ENCODE data around the gene TFCP2L1. TPM values are rescaled to one million over a fixed set of nuclear protein-coding genes. Genes with fewer than 3 reads are reported as not detected.

TFCP2L1 gene
- total and polyA plus RNA-seq, 2 donors (not counting 3 experiments of a cell fraction or from before 2014, with no cell fraction given): not detected

DNA sequence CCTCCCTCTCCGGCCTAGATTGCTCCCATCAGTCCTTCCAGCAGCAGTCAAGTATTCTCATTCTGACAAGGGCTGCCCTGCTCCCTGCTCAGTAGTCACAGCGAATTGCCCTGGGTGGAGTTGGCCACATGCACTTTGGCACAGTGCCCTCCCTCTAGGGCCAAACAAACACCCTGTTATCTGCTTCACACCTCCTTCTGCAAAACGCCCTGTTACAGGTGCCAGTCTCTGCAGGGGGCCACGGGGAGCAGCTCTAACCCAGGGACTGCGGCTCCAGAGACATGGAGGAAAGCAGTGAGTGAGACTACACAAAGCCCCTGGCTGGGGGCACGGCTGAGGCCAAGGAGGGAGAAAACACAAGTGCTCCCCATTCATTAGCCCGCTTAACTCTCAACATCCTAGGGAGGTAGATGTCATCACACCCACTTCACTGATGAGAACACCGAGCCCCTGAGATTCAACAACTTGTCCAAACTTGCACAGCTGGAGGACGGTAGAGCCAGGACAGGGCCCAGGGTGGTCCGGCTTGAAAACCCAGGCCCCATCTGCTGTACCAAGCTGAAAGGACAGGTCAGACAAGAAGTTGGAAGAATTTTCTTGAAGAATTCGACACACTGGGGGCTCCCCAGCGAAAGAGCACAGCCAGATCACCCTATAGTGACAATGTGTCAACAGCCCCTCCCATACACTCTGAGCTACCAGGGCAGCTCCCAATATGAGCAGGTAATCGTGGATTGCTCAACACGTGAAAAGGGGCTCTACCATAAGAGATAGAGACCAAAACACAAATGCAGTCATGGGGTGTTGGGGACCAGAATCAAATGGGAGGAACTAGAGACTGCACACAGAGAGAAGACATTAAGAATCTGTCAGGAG is 8.7 kb upstream of the TFCP2L1 start:
- no peaks in the 10 kb centered on the region for H3K36me3 ChIP-seq (ENCODE audit: control insufficient read depth in 2 of 2, extremely low read depth in 1 of 2, insufficient read depth in 2 of 2, low read length in 2 of 2)
- H3K9me3 ChIP-seq (replicated peaks; ENCODE audit: control insufficient read depth, insufficient read depth, low read length): no peaks in the 10 kb centered on the region
- no peak overlapping the region for H3K4me3 ChIP-seq (replicated peaks in 1 of 3; ENCODE audit: insufficient read depth in 1 of 3, low read depth in 1 of 3, low read length in 3 of 3)
- no peak overlapping the region for H3K9ac ChIP-seq (replicated peaks; ENCODE audit: extremely low read depth, insufficient read depth, low read length)
- intact Hi-C loops (cut with micrococcal nuclease): no loop called here
- no peaks in the 10 kb centered on the region for H3K79me2 ChIP-seq (ENCODE audit: control insufficient read depth, insufficient read depth, low read length)
- no peak for TF ChIP-seq MYC (IDR thresholded peaks at IDR 0.05; ENCODE audit: low read depth, low read length)
- no peak for TF ChIP-seq POLR2A (IDR thresholded peaks at IDR 0.05; ENCODE audit: low read depth, low read length)
- TF ChIP-seq GATA2 (IDR thresholded peaks at IDR 0.05; ENCODE audit: insufficient read depth, insufficient read length, low read depth, low read length): no peak
- no peak for TF ChIP-seq FOS (IDR thresholded peaks at IDR 0.05; ENCODE audit: borderline replicate concordance, insufficient read depth, low read length)
- no peak for TF ChIP-seq POLR2AphosphoS5 (IDR thresholded peaks at IDR 0.05; ENCODE audit: insufficient read depth, low read depth, low read length)
- TF ChIP-seq, protein P1, sequence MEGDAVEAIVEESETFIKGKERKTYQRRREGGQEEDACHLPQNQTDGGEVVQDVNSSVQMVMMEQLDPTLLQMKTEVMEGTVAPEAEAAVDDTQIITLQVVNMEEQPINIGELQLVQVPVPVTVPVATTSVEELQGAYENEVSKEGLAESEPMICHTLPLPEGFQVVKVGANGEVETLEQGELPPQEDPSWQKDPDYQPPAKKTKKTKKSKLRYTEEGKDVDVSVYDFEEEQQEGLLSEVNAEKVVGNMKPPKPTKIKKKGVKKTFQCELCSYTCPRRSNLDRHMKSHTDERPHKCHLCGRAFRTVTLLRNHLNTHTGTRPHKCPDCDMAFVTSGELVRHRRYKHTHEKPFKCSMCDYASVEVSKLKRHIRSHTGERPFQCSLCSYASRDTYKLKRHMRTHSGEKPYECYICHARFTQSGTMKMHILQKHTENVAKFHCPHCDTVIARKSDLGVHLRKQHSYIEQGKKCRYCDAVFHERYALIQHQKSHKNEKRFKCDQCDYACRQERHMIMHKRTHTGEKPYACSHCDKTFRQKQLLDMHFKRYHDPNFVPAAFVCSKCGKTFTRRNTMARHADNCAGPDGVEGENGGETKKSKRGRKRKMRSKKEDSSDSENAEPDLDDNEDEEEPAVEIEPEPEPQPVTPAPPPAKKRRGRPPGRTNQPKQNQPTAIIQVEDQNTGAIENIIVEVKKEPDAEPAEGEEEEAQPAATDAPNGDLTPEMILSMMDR (IDR thresholded peaks at IDR 0.05; ENCODE audit: extremely low read depth in 1 of 2, insufficient read depth in 1 of 2, low read depth in 1 of 2, low read length in 2 of 2): no peak
- no peak for TF ChIP-seq JUN (IDR thresholded peaks at IDR 0.05; ENCODE audit: borderline replicate concordance, insufficient read depth, insufficient read length, low read depth)
- TF ChIP-seq, protein P2, sequence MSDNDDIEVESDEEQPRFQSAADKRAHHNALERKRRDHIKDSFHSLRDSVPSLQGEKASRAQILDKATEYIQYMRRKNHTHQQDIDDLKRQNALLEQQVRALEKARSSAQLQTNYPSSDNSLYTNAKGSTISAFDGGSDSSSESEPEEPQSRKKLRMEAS (IDR thresholded peaks at IDR 0.05; ENCODE audit: insufficient read depth, insufficient read length): no peak
- TF ChIP-seq EZH2 (IDR thresholded peaks at IDR 0.05; ENCODE audit: borderline replicate concordance, low read depth, low read length, severe bottlenecking): no peak
- no peak overlapping the region for H3K4me2 ChIP-seq (ENCODE audit: insufficient read depth, low read length)
- H2AFZ ChIP-seq (ENCODE audit: low read depth, low read length): no peak overlapping the region
- H3K27ac ChIP-seq (ENCODE audit: insufficient read depth, low read depth, low read length): no peak overlapping the region
- H4K20me1 ChIP-seq (replicated peaks; ENCODE audit: control insufficient read depth, extremely low read depth, insufficient read depth, low read length): no peaks in the 10 kb centered on the region
- H3K27me3 ChIP-seq (ENCODE audit: control insufficient read depth in 2 of 2, insufficient read depth in 2 of 2, low read length in 2 of 2): no peaks in the 10 kb centered on the region
- ChIA-PET CTCF (no interaction called here), POLR2A (no interaction called here)
- no TSS peak for BruUV-seq (replicated peaks)
- no peaks in the 10 kb centered on the region for H3K4me1 ChIP-seq (ENCODE audit: control insufficient read depth, extremely low read depth, insufficient read depth, low read length)
- DNase-seq (ENCODE audit: low read depth, low spot score): no peak
- dilution Hi-C loops (cut with MboI; ENCODE audit: extremely low pct_ligation_motif_present, low sequenced_read_pairs): no loop called here
- no peaks in the 10 kb centered on the region for H3K9me1 ChIP-seq (replicated peaks; ENCODE audit: control insufficient read depth, extremely low read depth, insufficient read depth, low read length)
- no peak for FAIRE-seq

All from endothelial cell of umbilical vein (primary cell).